B cell (primary cell): Measurements from ENCODE around the gene LRRC25. TPM values are rescaled to one million over a fixed set of nuclear protein-coding genes. Genes with fewer than 3 reads are reported as not detected.

ENCODE experiments used
- ATAC-seq: fragments of 200-7000 bp; cut with Tn5 transposase; one replicate; pipeline ENCODE4 v1.10.0; 2021; ENCODE audit warnings: low read depth, mild to moderate bottlenecking, moderate number of reproducible peaks, moderate library complexity
- CTCF ChIA-PET: fragments of 350-600 bp; sonication (Branson Sonifier 250); formaldehyde crosslinking; loops from one replicate; lab custom pipeline; 2021; ENCODE audit warnings: antibody characterized with exemption, inconsistent platforms; lab: Charles Lee
- POLR2A ChIA-PET: fragments of 350-600 bp; sonication (Branson Sonifier 250); formaldehyde crosslinking; loops from one replicate; lab custom pipeline; 2021; ENCODE audit warnings: antibody characterized with exemption; lab: Charles Lee
- DNase-seq: peaks from one replicate; pipeline ENCODE4 v3.0.0; 2013
- H2AFZ ChIP-seq: 2 replicates; pipeline ENCODE4 v1.6.1; 2012; ENCODE audit warnings: mild to moderate bottlenecking, low read depth, low read length; ENCODE audit not compliant: insufficient read depth, poor library complexity, severe bottlenecking
- H3K27ac ChIP-seq, 2 donors: 1 replicate in 1 of 2; 2 replicates in 1 of 2; pipeline ENCODE4 v1.5.1; 2012 to 2013; ENCODE audit warnings: low read length in 2 of 2, mild to moderate bottlenecking in 2 of 2, moderate library complexity in 1 of 2
- H3K27me3 ChIP-seq, 4 experiments: fragments of 200-600 bp in 1 of 4; sonication (generic) in 1 of 4; replicated peaks in 1 of 4; 1 replicate in 2 of 4; 2 replicates in 2 of 4; pipeline versions ENCODE4 v1.6.1 to v1.7.0; 2013 to 2016; ENCODE audit warnings: low read length in 3 of 4, mild to moderate bottlenecking in 2 of 4, mixed read lengths in 1 of 4, moderate library complexity in 1 of 4; ENCODE audit not compliant: insufficient read depth in 4 of 4, control insufficient read depth in 3 of 4; ENCODE audit errors: control extremely low read depth in 1 of 4
- H3K36me3 ChIP-seq, 2 experiments: replicated peaks in 1 of 2; 1 replicate in 1 of 2; 2 replicates in 1 of 2; pipeline versions ENCODE4 v1.6.1 to v1.7.1; 2013; ENCODE audit warnings: low read length in 1 of 2; ENCODE audit not compliant: insufficient read depth in 2 of 2, control insufficient read depth in 1 of 2; ENCODE audit errors: control extremely low read depth in 1 of 2, extremely low read depth in 1 of 2
- H3K4me1 ChIP-seq, 2 donors: fragments of 200-600 bp in 1 of 2; sonication (generic) in 1 of 2; 1 replicate in 1 of 2; 2 replicates in 1 of 2; pipeline versions ENCODE4 v1.5.1 to v1.6.1; 2013 to 2017; ENCODE audit warnings: low read length in 2 of 2; ENCODE audit not compliant: control insufficient read depth in 2 of 2, insufficient read depth in 2 of 2
- H3K4me2 ChIP-seq: replicated peaks from 2 replicates; pipeline ENCODE3; 2012; ENCODE audit warnings: mild to moderate bottlenecking, low read depth, low read length; ENCODE audit not compliant: poor library complexity, severe bottlenecking
- H3K4me3 ChIP-seq, 5 experiments: fragments of 200-600 bp in 1 of 5; sonication (generic) in 1 of 5; 1 replicate in 3 of 5; 2 replicates in 2 of 5; pipeline versions ENCODE4 v1.5.1 to v1.7.0; 2011 to 2016; ENCODE audit warnings: low read length in 4 of 5, mild to moderate bottlenecking in 4 of 5, low read depth in 2 of 5, control low read depth in 1 of 5, moderate library complexity in 1 of 5; ENCODE audit not compliant: insufficient read depth in 1 of 5; ENCODE audit errors: control extremely low read depth in 1 of 5, extremely low read depth in 1 of 5
- H3K79me2 ChIP-seq: fragments of 200-600 bp; sonication (generic); one replicate; pipeline ENCODE4 v1.6.0; 2016; ENCODE audit warnings: low read length; ENCODE audit not compliant: control insufficient read depth, insufficient read depth
- H3K9ac ChIP-seq: fragments of 200-600 bp; sonication (generic); 2 replicates; pipeline ENCODE4 v1.6.1; 2017; ENCODE audit warnings: mild to moderate bottlenecking, low read length, moderate library complexity
- H3K9me3 ChIP-seq, 3 donors: one replicate each; pipeline versions ENCODE4 v1.6.1 to v1.7.1; 2013; ENCODE audit warnings: low read length in 2 of 3; ENCODE audit not compliant: control insufficient read depth in 2 of 3, insufficient read depth in 1 of 3; ENCODE audit errors: control extremely low read depth in 1 of 3
- H4K20me1 ChIP-seq: 2 replicates; pipeline ENCODE4 v1.6.0; 2012; ENCODE audit warnings: mild to moderate bottlenecking, low read length; ENCODE audit not compliant: insufficient read depth, control insufficient read depth, poor library complexity, severe bottlenecking
- H3K27ac Mint-ChIP-seq: one replicate; pipeline ENCODE4 v1.8.0; 2021; ENCODE audit warnings: mixed read lengths
- H3K27me3 Mint-ChIP-seq: one replicate; pipeline ENCODE4 v1.8.0; 2021; ENCODE audit warnings: mixed read lengths
- H3K4me1 Mint-ChIP-seq: one replicate; pipeline ENCODE4 v1.8.0; 2021; ENCODE audit warnings: mixed read lengths
- H3K4me3 Mint-ChIP-seq: one replicate; pipeline ENCODE4 v1.8.0; 2021; ENCODE audit warnings: mixed read lengths
- H3K9me3 Mint-ChIP-seq: one replicate; pipeline ENCODE4 v1.8.0; 2022; ENCODE audit warnings: mixed read lengths; ENCODE audit not compliant: insufficient read depth
- CTCF ChIP-seq: fragments of 200-600 bp; IDR thresholded peaks from one replicate; pipeline ENCODE4 v1.8.0; 2022; ENCODE audit warnings: antibody characterized with exemption, mild to moderate bottlenecking
- EZH2 ChIP-seq: IDR thresholded peaks from 2 replicates; pipeline ENCODE4 v1.6.1; 2012; ENCODE audit warnings: borderline replicate concordance, low read depth, mild to moderate bottlenecking, moderate library complexity, low read length; ENCODE audit not compliant: insufficient read depth, poor library complexity, severe bottlenecking
- WGBS: methylation state at CpG from one replicate; pipeline ENCODE4 v1.1.5; 2013; ENCODE audit warnings: missing lambda C conversion rate; ENCODE audit not compliant: insufficient coverage; 5-methylcytosine and 5-hydroxymethylcytosine counted together
- intact Hi-C: fragments of 100-400 bp; cut with micrococcal nuclease; formaldehyde crosslinking; loops from one replicate; pipeline ENCODE4 v1.10.0; 2022
- polyA plus RNA-seq: library from polyadenylated mRNA; depleted of rRNA; stranded (reverse); fragments of >200 nt; gene quantifications from 2 replicates; pipeline ENCODE4 v1.2.3, GENCODE V29; 2012
- total RNA-seq, 2 donors: library from RNA; stranded (reverse); fragments of 120-200 nt in 1 of 2; gene quantifications; 1 replicate in 1 of 2; 2 replicates in 1 of 2; pipeline versions ENCODE4 v1.2.3 to v1.2.4, GENCODE V29; 2013 to 2022

Gene LRRC25
- total and polyA plus RNA-seq, 2 donors (not counting 1 experiment from before 2014, with no cell fraction given): 2.4 to 5.7 TPM

- Mint-ChIP-seq H3K27me3 (peaks cover 14% of the 10 kb centered on the region), H3K27ac (no peak overlapping the region), H3K4me1 (peaks cover 20% of the 10 kb centered on the region), H3K9me3 (no peaks in the 10 kb centered on the region), H3K4me3 (no peak overlapping the region)
- ATAC-seq (no peak), DNase-seq (no peak)
- ChIA-PET CTCF (interaction anchor here (0.6 to 10.6 kb wide), 5 partner anchors 15 to 649 kb away, joined by 3 to 196 read pairs (median 34); partner anchors contain the start of gene LRRC25), POLR2A (interaction anchor here (1.9 kb wide), 1 partner anchor 15 kb away, joined by 9 read pairs; no protein-coding TSS in a partner anchor)
- H3K4me1 ChIP-seq: peaks cover 21% of the 10 kb centered on the region in 2 donors
- intact Hi-C loops: loop anchor here (5.0 kb wide), 1 partner anchor 36 kb away; no protein-coding TSS in a partner anchor
- no peak overlapping the region for H3K27ac ChIP-seq
- H3K79me2 ChIP-seq: no peaks in the 10 kb centered on the region
- H2AFZ ChIP-seq: no peak overlapping the region
- no peak overlapping the region for H3K4me2 ChIP-seq
- peaks cover 0 to 8% (median 5%) of the 10 kb centered on the region in 3 donors for H3K9me3 ChIP-seq
- no peak overlapping the region for H3K9ac ChIP-seq
- WGBS: 95% methylated on average over 10 of the region's 14 CpGs
- no peak for TF ChIP-seq EZH2
- no peak for TF ChIP-seq CTCF
- H3K27me3 ChIP-seq: peaks cover 0 to 52% (median 24%) of the 10 kb centered on the region in 4 experiments
- H3K4me3 ChIP-seq: no peak overlapping the region
- H4K20me1 ChIP-seq: peaks cover 8% of the 10 kb centered on the region
- H3K36me3 ChIP-seq: peaks cover 0 to 3% of the 10 kb centered on the region in 2 experiments
Measured at GRCh38 chr19:18386543-18387271, 10.7 kb downstream of the LRRC25 start.
